ENCODE measurements around the gene EDEM3.

GRCh38 chr1:184755226-184756065, 788 bp upstream of the EDEM3 start:
- TF ChIP-seq CTCF (optimal IDR thresholded peaks at IDR 0.05 in 1 of 3, IDR thresholded peaks at IDR 0.05 in 1 of 3, conservative IDR thresholded peaks at IDR 0.05 in 1 of 3; ENCODE audit: extremely low read depth in 1 of 3, insufficient read depth in 2 of 3, low read length in 3 of 3) (no peak), EZH2 (IDR thresholded peaks at IDR 0.05; ENCODE audit: low read length) (no peak)

All from keratinocyte (primary cell).